Naive B cell (primary cell): ENCODE data around the gene PFKFB3. TPM values are rescaled to one million over a fixed set of nuclear protein-coding genes. Genes with fewer than 3 reads are reported as not detected.

Experiments used
- polyA plus RNA-seq, 6 donors: library from polyadenylated mRNA; unstranded; fragments of 300-500 nt; fragmentation: Illumina TruSeq; gene quantifications; one replicate each; pipeline ENCODE4 v1.2.3, GENCODE V29; 2021; ENCODE audit warnings: low read depth in 6 of 6

The PFKFB3 gene
- polyA plus RNA-seq, 6 donors from 2014 or later: 2.4 to 8.8 (median 3.3) TPM

Other genes with a start within 250 kb of the PFKFB3 start
- 1 to 10 TPM in 3 of 6 donors, under 1 TPM in 2, not detected in 1; 0.94 to 2.3 (median 1.9) TPM for gene IL15RA, start 225.4 kb upstream of the PFKFB3 start, polyA plus RNA-seq
- gene IL2RA, start 140.6 kb upstream of the PFKFB3 start, polyA plus RNA-seq: 1 to 10 TPM; 1.8 to 9.2 (median 4.7) TPM
- gene RBM17, start 113.9 kb upstream of the PFKFB3 start, polyA plus RNA-seq: 100 to 1,000 TPM in 1 of 6 donors, 10 to 100 TPM in 5; 50.4 to 118 (median 89.6) TPM